T47D (cell line): Measurements from ENCODE around the gene LYZL1.
A peak's percentile ranks its signal among the peaks of the same experiment; 100 is the strongest.
"Not testable (repeated sequence)": the region's sequence is repeated elsewhere in the genome, so short reads cannot be mapped to it uniquely, and the experiment has no call there.

Experiments used
- DNase-seq, 2 experiments: peaks; one replicate each; pipeline versions ENCODE4 v3.0.0 to v3.0.0-alpha.2; 2011 to 2012; ENCODE audit warnings: low read depth in 1 of 2, low spot score in 1 of 2
- JUND ChIP-seq: IDR thresholded peaks from 2 replicates; pipeline ENCODE4 v1.6.1; 2012; ENCODE audit warnings: low read depth
- in situ Hi-C: cut with HindIII; loops from 2 replicates; pipeline ENCODE4 v1.10.0; 2016; ENCODE audit warnings: low sequenced_read_pairs, low pct_unique_long_range_greater_than_20kb

LYZL1 gene

DNA sequence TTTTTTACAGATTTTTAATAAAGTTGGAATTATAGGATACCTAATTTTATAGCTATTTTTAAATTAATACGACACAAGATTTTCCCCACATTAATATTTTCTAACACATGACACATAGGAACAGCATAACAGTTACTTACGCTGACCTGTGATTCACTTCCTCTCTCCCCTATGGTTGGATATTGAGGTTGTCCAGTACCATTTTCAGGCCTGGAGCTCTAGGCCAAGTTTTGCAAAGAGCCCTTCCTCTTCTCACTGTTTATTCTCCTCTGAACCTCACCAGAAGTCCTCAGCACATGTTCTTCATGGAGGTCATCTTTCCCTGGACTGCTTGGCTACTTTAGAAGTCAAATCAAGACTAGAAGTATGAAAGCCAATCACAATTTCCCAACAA lies 28.2 kb downstream of the LYZL1 start:
- TF ChIP-seq JUND = no peak
- no peak for DNase-seq
- in situ Hi-C loops = no loop called here

- DNase-seq = peak in 1 of 2 experiments; percentile 56
- in situ Hi-C loops = no loop called here
- no peak for TF ChIP-seq JUND
Observed at GRCh38 chr10:29317423-29318021, 28.7 kb downstream of the LYZL1 start.

- DNase-seq = peak in 1 of 2 experiments; percentile 45
- in situ Hi-C loops = not testable (repeated sequence)
Observed at GRCh38 chr10:29318141-29319071, 29.5 kb downstream of the LYZL1 start.

- in situ Hi-C loops = no loop called here
- no peak for TF ChIP-seq JUND
- no peak for DNase-seq
Observed at GRCh38 chr10:29319205-29319781, 30.4 kb downstream of the LYZL1 start.

DNA sequence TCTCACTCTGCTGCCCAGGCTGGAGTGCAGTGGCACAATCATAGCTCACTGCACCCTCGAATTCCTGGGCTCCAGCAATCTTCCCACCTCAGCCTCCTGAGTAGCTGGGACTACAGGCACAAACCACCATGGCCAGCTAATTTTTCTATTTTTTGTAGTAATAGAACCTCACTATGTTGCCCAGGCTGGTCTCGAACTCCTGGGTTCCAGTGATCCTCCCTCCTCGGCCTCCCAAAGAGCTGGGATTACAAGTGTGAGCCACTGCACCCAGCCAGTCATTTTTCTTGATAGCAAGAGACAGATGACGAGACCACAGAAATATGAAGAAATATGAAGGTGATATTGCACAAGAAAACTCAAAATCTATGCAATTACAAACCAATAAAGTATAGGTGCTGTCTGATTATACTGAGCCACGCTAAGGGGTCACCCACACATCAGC lies 31.8 kb downstream of the LYZL1 start:
- in situ Hi-C loops, DNase-seq: not testable (repeated sequence)

DNA sequence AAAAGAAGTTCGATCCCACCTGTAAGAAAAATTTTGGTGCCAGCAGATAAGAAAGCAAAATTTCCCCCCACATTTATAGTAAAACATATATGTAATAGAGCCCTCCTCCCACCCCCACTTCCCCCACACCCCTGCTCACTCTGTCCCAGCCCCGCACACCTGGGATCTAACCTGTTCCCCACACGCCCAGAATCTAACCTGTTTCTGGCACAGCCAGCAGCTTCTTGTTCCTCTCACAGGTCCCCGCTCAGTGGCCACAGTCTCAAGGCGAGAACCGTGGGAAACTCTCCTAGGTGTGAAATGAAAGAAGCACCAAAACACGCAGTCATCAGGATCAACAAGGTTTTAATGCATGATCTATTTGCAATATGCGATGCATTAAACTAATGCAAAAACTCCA lies 32.8 kb downstream of the LYZL1 start:
- in situ Hi-C loops = no loop called here
- DNase-seq = no peak
- no peak for TF ChIP-seq JUND

DNA sequence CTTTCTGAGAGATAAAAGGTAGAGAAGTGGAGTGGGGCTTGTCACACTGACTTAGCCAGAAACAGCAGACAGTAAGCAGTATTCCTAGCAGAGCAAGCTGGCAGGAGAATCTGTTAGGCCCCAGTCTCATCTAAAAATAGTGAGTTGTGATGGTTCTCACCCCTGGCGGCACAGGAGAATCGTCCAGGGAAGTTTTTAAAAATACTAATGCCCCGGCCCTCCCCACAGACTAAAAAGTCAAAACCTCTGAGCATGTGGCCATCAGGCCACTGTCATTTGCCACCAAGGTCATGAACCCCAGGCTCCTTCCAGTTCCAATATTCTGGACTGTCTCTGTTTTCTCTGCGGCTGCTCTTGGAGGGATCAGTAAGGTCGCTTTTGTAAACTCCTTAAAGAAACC lies 34.0 kb downstream of the LYZL1 start:
- no peak for DNase-seq
- TF ChIP-seq JUND = no peak
- in situ Hi-C loops = no loop called here

GRCh38 chr10:29323367-29323766 lies 34.5 kb downstream of the LYZL1 start:
- in situ Hi-C loops = no loop called here
- no peak for DNase-seq
- TF ChIP-seq JUND = no peak

GRCh38 chr10:29324220-29324841 lies 35.5 kb downstream of the LYZL1 start:
- in situ Hi-C loops = no loop called here
- no peak for TF ChIP-seq JUND
- no peak for DNase-seq

GRCh38 chr10:29326299-29326698 lies 37.4 kb downstream of the LYZL1 start:
- no peak for DNase-seq
- in situ Hi-C loops = no loop called here
- TF ChIP-seq JUND = no peak

DNA sequence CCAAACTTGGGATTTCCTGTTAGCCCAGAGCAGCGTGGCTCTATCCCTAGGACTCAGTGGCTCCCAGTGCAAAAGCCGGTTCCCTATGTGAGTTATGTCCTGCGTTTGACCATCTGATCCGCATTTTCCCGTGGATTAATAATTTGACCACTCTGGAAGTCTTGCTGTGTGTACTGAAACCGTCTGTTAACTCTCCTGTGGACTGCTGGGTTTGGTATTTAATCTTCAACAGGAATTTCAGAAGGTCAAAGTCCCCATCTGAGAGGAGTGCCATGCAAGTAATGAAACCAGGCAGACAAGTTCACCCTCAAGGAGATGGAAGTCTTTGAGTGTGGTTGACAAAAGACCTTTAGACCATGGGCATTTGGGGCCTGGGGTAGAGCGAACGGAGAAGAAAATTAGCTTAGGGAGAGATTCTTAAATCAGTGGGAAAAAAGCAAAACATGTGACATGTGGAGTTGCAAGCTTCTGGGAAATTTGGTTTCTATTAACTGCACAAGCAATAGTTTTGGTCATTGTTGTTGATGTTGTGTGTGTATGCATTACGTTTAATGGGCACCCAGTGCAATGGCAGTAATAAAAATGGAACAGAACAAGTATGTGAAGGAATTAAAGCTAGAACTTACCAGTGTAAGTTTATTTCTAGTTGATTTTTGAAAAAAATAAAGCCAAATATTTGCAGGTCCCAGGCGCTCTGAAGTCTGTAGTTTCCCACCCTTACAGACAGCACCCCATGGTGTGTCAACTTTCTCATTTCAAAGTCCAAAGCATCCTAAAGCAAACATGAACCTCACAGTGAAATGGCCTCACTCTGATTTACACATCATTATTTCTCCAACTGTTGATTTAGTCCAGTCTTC lies 38.2 kb downstream of the LYZL1 start:
- no peak for DNase-seq
- in situ Hi-C loops = no loop called here
- no peak for TF ChIP-seq JUND

DNA sequence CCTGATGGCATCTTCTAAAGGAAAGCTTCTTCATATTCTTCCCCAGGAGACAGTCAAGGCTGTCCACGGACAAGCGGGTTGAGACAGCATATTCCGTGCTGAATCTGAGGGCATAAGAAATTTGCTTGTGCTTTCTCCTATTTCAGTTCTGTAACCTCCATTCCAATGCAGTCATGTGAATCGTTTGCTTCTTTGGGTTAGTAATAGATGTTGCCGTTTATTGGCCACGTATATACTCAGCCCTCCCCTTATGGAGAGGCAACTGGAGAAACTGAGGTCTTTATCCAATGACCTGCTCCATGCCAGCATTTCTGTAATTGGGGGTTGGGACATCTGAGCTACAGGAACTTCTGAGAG lies 38.9 kb downstream of the LYZL1 start:
- in situ Hi-C loops = no loop called here
- no peak for DNase-seq
- TF ChIP-seq JUND = no peak

DNA sequence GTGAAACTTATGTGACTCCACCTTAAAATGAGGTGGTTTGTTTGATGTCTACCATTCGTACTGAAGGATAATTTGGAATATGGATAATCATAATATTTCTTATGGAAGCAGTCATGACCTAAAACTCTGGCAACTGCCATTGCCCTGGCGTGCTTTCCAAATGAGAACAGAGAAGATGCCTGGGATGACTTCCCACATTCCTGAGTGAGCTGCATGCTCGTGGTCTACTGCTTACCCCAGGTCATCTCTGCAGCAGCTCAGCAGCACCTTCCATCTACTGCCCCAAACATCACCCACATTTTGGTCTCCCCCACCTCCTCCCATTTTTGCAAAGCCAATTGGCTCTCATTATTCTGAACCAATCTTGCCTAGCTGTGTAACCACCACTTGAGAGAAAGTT lies 40.1 kb downstream of the LYZL1 start:
- DNase-seq = no peak
- in situ Hi-C loops = no loop called here
- TF ChIP-seq JUND = no peak
